Measurements from ENCODE around the gene PACSIN1.
A peak's percentile ranks its signal among the peaks of the same experiment; 100 is the strongest.

PACSIN1 gene

GRCh38 chr6:34465531-34466241 is at the start of gene PACSIN1:
Gene PACSIN1 (plus strand): TSS chr6:34466076. CDS start chr6:34526306, 60,230 bp downstream.
- DNase-seq: peak; percentile 15

GRCh38 chr6:34416877-34417371 is 49.0 kb upstream of the PACSIN1 start:
- no peak for DNase-seq

GRCh38 chr6:34418367-34418766 is 47.5 kb upstream of the PACSIN1 start:
- DNase-seq: no peak

- DNase-seq: no peak
These were observed 42.6 kb upstream of the PACSIN1 start for GRCh38 chr6:34423254-34423653.

GRCh38 chr6:34424200-34425131 is 41.4 kb upstream of the PACSIN1 start:
- DNase-seq: no peak

GRCh38 chr6:34425132-34425497 is 40.8 kb upstream of the PACSIN1 start:
- no peak for DNase-seq

GRCh38 chr6:34425498-34426410 is 40.1 kb upstream of the PACSIN1 start, which contains the start of gene RPS10:
Gene RPS10 (minus strand): TSS chr6:34426069. CDS start chr6:34425221, 848 bp downstream.
- DNase-seq: peak; percentile 92

GRCh38 chr6:34435916-34436315 is 30.0 kb upstream of the PACSIN1 start:
- no peak for DNase-seq

- no peak for DNase-seq
These were observed 28.9 kb upstream of the PACSIN1 start for GRCh38 chr6:34436803-34437643.

- no peak for DNase-seq
These were observed 28.3 kb upstream of the PACSIN1 start for GRCh38 chr6:34437644-34437970.

- DNase-seq: no peak
These were observed 27.2 kb upstream of the PACSIN1 start for GRCh38 chr6:34438705-34439104.

- no peak for DNase-seq
These were observed 26.4 kb upstream of the PACSIN1 start for GRCh38 chr6:34439442-34439841.

GRCh38 chr6:34441526-34441925 is 24.4 kb upstream of the PACSIN1 start:
- DNase-seq: no peak

GRCh38 chr6:34445313-34445860 is 20.5 kb upstream of the PACSIN1 start:
- no peak for DNase-seq

- DNase-seq: no peak
These were observed 18.5 kb upstream of the PACSIN1 start for GRCh38 chr6:34447386-34447785.

GRCh38 chr6:34447910-34448309 is 18.0 kb upstream of the PACSIN1 start:
- DNase-seq: no peak

GRCh38 chr6:34451192-34451591 is 14.7 kb upstream of the PACSIN1 start:
- no peak for DNase-seq

- no peak for DNase-seq
These were observed 10.0 kb upstream of the PACSIN1 start for GRCh38 chr6:34455831-34456230.

GRCh38 chr6:34457382-34457741 is 8.5 kb upstream of the PACSIN1 start:
- no peak for DNase-seq

GRCh38 chr6:34457742-34458735 is 7.8 kb upstream of the PACSIN1 start:
- DNase-seq: no peak

Measured in activated naive CD4-positive, alpha-beta T cell treated with anti-CD3 and anti-CD28 coated beads, Interleukin-2, amount 50 U/mL, for 16 hours (primary cell).